ENCODE measurements around the gene PODXL. TPM values are rescaled to one million over a fixed set of nuclear protein-coding genes. Genes with fewer than 3 reads are reported as not detected.

The PODXL gene
- total RNA-seq, 1 experiment from 2014 or later, result 4.0 TPM

DNA sequence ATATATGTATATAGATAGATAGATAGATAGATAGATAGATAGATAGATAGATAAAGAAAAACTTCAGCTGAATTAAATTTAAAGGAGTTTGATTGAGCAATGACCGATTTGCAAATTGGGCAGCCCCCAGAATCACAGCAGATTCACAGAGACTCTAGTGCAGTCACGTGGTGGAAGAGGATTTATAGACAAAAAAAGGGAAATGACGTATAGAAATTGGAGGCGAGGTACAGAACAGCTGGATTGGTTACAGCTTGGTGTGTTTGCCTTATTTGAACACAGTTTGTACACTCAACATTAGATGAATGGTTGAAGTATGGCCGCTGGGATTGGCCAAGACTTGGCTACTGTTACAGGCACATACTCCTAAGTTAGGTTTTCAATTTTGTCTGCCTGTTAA is 8.2 kb upstream of the PODXL start:
- no peak for DNase-seq (ENCODE audit: low spot score)

DNA sequence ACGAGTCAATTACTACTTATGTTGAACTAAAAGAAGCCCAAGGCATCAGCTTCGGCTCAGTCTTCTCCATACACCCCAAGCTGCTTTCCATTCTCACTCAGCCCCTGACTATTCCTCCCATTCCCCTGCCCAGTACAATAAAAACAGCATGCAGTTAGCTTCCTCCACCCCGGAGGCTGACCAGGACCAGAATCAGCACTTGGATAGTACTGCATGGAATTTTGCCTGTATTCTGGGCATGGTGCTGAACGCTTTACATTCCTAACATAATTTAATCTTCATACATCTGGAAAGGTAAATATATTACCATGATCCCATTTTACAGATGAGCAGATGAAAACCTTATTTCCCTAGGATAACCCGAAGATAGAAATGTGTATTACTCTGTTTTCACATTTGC is 7.5 kb upstream of the PODXL start:
- no peak for DNase-seq (ENCODE audit: low spot score)

DNA sequence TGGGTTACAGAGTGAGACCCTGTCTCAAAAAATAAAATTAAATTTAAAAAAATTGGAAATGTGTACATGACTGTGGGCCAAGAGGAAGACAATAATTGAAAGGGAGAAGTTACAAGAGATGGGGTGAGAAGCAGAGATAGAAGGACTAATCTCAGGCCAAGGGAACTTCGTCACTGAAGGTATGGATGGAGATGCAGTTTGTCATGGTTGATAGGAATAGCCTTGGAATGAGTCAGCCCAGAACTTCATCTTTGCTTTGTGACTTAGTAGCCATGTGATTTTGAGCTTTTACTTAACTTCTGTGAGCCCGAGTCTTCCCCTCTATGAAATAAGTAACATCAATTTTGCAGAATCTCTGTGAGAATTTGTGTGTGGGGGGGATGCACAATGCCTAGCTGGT is 6.5 kb upstream of the PODXL start:
- no peak for DNase-seq (ENCODE audit: low spot score)

DNA sequence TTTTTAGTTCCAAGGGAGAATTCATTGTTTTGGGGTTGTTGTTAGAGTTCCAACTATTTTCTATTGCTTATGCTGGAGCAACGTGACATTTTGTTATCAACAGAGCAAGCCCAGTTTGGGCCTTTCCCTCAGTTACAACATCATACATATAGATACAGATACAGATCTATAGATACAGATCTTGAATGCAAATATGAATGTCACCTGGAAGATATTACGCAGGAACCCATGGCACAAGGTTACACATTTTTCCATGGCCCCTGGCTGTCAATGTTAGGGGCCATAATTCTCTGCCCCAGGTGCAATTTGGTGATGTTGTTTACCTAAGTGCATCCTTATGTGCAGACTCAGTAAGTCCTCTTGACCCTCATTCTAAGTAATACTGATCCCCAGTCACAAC is 3.6 kb upstream of the PODXL start:
- no peak for DNase-seq (ENCODE audit: low spot score)

- DNase-seq (ENCODE audit: low spot score), result no peak
Observed at GRCh38 chr7:131557652-131558385, 1.4 kb upstream of the PODXL start.

DNA sequence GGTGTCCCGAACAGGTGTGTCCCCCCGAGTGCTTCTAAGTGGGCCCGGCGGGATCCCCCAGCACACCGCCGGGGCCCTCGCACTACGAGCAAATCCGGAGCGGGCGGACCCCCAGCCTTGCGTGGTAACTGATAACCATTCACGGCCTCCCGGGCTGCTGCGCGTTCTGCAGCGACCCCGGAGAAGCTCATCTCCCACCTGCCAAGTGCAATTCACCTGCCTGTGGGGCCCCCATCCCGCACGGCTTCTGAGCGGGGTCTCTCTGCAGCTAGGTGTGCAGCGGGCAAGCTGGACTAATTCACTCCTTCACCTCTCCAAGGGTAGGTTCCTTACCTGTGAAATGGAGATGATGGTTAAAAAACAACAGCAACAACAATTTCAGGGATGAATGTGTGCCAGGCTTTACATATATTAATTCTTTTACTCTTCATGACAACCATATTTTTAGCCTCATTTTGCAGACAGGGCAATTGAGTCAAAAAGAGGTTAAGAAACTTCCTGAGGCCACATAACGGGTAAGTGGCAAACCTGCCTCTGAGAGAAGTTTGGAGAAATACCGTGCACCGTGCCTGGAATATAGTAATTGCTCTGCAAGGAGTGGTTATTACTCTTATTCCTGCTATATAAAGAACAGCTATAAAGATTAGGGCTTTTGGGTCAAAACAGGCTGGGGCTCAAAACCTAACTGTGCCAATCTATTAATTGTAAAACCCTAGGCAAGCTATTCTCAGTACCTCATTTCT is 652 bp upstream of the PODXL start:
- no peak for DNase-seq (ENCODE audit: low spot score)

- no peak for DNase-seq (ENCODE audit: low spot score)
Observed at GRCh38 chr7:131555552-131556052, 826 bp downstream of the PODXL start.

DNA sequence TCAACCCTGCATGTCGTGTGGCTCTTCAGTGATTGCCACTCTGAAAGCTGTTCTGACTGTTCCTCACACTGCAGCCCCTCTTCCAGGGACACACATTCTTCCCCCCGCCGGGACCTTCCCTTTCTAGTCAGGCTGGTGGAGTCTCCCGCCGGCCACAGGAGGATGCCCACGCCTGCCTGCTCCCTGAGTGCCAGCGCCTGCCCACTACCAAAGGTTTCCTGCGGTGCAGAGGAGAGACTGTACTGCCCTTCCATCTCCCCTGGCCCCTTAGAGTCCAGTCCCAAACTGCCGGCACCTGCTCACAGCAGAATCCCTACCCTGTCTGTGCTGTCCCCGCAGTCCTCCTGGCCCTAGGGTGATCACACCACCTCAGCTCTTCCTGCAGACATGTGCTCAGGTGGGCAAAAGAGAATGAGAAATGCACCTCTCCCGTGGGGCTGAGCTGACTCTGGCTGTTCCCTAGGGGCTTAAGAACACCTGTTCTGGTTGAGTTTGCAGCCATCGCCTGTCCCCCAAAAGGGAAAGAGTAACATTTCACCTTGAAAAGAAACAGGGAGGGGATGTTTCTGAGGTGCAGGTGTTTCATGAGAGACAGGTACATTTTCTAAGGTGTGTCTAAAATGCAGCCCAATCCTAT is 1.4 kb downstream of the PODXL start:
- DNase-seq (ENCODE audit: low spot score), result no peak

GRCh38 chr7:131553931-131554330 is 2.5 kb downstream of the PODXL start:
- no peak for DNase-seq (ENCODE audit: low spot score)

- no peak for DNase-seq (ENCODE audit: low spot score)
Observed at GRCh38 chr7:131552053-131552452, 4.4 kb downstream of the PODXL start.

DNA sequence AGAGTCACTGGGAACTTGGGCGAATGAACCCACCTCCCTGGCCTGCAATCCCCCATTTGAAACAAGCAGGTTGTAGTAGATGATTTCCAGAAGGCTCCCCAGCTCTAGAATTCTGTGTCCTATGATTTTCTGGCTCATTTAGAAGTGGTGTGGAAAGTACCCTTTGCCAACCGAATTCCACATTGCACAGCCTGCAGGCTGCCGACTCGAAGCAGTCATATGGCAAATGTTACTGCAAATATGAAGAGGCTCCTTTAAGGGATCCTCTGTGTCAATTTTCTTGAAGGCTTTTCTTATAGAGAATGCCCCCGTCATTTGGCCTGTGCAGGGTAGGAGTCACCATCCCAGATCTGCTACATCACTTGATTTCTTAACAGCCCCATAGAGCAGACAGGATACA is 5.6 kb downstream of the PODXL start:
- no peak for DNase-seq (ENCODE audit: low spot score)

- no peak for DNase-seq (ENCODE audit: low spot score)
Observed at GRCh38 chr7:131548371-131548770, 8.1 kb downstream of the PODXL start.

GRCh38 chr7:131547589-131547988 is 8.8 kb downstream of the PODXL start:
- no peak for DNase-seq (ENCODE audit: low spot score)

DNA sequence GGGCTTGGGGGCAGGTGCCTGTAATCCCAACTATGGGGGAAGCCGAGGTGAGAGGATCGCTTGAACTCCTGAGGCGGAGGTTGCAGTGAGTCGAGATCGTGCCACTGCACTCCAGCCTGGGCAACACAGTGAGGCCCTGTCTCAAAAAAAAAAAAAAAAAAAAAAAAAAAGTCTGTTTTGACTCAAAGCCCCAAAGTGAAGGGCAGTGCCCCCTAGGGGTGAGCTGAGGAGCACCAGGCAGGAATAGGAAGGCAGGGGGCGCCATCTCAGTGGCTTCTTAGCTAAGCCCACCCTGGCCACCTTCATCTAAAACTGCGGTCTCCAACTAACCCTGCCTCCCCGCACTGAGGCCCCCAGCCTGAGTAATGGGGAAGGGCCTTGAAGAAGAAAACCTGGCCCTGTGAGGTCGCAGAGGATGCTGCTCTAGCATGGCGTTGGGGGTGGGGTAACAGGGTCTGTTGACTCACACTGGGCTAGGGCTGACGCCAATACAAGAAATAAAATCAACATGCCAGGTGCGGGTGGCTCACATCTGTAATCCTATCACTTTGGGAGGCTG is 9.8 kb downstream of the PODXL start:
- DNase-seq (ENCODE audit: low spot score), result peak; percentile 67

GRCh38 chr7:131546126-131546525 is 10.3 kb downstream of the PODXL start:
- peak; percentile 63 for DNase-seq (ENCODE audit: low spot score)

DNA sequence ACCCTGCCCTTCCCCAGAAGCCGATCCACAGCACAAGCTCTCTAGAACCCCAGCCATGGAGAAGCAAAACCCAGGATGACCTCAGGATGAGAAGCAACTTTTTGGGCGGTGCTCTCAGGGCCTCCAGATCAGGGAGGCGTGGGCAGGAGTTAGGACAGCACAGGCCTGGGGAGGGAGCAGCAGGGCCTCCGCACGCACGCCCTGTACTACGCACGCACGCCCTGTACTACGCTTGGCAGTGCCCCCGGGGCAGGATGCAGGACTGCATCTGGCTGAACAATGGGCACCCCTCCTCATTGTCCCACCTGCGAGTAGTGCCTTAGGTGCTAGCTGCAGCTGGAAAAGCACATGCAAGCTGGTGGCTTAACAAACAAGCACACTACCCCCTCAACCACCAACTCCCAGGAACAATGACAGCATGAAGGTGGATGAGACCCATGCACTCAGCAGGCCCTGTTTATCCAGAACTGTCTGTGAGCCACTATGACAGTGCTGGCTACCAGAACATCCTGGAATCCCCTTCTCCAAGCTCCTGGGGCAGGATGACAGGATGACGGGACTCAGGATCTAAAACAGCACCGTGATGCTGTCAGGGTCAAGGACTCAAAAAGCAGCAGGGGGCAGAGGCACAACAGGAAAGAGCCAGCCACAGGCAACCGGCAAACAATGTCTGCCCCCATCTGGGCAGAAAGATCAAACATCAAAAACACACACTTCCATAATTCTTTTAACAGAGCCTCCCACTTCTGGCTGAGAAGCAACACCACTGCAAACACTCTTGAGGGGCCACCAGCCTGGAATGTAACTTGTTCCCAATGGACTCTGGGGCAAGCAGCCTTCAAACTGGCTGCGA is 11.8 kb downstream of the PODXL start:
- DNase-seq (ENCODE audit: low spot score), result peak; percentile 57

DNA sequence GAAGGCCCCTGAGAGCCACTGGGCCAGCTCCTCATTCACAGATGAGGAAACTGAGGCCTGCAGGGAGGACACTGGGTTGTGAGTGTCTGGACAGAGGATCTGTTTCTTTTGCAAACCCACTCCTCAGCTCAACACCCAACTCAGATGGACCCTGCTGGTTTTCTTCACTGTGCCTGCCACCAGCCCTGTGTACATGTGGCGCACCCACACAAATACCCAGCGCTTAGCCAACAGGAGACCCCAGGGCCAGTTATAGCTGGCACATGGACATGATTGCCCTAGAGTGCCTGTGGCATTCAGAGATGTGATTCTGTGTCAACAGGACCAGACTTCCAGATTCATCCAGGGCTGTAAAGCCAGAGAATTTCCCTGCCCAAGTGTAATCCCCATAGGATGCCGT is 12.4 kb downstream of the PODXL start:
- no peak for DNase-seq (ENCODE audit: low spot score)

- no peak for DNase-seq (ENCODE audit: low spot score)
Observed at GRCh38 chr7:131543298-131543697, 13.1 kb downstream of the PODXL start.

DNA sequence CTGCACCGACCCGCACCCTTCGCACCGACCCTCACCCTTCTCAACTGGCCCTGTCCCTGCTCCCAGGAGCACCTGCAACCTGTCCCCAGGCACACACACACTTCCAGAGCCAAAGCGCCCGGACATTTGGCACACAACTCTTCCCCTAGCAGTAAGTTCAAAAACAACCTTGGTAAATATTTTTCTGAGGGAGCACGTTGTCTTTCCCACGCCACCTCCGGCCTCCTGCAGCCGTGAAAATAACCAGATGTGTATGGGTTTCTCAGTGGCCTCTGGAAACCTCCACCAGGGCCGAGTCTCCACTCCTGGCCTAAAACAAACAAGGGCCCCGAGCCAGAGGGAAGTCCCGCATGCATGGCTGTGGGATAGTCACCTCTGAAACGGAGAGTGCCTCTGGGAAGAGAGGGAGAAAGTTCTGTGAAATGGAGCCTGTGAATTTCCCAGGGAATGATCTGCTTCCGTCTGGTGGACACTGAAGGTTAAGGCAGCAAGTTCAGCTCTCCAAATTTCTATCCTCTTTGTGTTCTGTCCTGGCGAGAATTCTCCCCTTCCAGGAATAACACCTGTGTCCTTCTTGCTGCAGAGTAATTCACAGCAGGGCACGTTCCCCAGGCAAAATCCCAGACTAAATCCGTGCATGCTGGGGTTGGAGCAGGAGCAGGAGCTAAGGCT is 15.8 kb downstream of the PODXL start:
- DNase-seq (ENCODE audit: low spot score), result no peak

GRCh38 chr7:131538813-131539179 is 17.6 kb downstream of the PODXL start:
- peak; percentile 32 for DNase-seq (ENCODE audit: low spot score)

All from H4 (cell line).